ENCODE measurements around the gene UNC13B.

DNA sequence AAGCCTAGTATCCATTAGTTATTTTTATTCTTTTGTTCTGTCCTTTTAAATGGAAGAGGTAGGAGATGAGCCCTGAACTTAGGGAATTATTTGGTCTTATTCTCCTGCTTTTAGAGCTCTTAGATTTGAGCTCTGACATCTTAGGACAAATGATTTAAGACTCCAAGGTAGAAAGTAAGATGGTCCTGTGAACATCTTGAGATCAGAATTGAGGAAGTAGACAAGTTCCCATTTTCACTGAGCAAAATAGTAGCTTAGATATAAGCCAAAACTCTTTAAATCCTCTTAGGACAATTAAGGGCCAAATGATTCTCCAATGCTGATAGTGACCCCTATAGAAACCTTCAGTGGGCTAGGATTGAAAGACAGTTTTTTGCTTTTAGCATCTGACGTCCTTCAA lies 275.1 kb downstream of the UNC13B start:
- TF ChIP-seq, protein P1, sequence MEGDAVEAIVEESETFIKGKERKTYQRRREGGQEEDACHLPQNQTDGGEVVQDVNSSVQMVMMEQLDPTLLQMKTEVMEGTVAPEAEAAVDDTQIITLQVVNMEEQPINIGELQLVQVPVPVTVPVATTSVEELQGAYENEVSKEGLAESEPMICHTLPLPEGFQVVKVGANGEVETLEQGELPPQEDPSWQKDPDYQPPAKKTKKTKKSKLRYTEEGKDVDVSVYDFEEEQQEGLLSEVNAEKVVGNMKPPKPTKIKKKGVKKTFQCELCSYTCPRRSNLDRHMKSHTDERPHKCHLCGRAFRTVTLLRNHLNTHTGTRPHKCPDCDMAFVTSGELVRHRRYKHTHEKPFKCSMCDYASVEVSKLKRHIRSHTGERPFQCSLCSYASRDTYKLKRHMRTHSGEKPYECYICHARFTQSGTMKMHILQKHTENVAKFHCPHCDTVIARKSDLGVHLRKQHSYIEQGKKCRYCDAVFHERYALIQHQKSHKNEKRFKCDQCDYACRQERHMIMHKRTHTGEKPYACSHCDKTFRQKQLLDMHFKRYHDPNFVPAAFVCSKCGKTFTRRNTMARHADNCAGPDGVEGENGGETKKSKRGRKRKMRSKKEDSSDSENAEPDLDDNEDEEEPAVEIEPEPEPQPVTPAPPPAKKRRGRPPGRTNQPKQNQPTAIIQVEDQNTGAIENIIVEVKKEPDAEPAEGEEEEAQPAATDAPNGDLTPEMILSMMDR (IDR thresholded peaks at IDR 0.05; ENCODE audit: low read length) = no peak
- no peak for TF ChIP-seq EZH2 (IDR thresholded peaks at IDR 0.05; ENCODE audit: borderline replicate concordance, low read length)

Measured in OCI-LY1 (cell line).